Kasumi-1 (cell line): Measurements from ENCODE around the gene CD209.

Experiments
- DNase-seq, 2 experiments: peaks; one replicate each; lab custom pipeline; 2025; lab: John Stamatoyannopoulos, UW

Gene CD209

DNA sequence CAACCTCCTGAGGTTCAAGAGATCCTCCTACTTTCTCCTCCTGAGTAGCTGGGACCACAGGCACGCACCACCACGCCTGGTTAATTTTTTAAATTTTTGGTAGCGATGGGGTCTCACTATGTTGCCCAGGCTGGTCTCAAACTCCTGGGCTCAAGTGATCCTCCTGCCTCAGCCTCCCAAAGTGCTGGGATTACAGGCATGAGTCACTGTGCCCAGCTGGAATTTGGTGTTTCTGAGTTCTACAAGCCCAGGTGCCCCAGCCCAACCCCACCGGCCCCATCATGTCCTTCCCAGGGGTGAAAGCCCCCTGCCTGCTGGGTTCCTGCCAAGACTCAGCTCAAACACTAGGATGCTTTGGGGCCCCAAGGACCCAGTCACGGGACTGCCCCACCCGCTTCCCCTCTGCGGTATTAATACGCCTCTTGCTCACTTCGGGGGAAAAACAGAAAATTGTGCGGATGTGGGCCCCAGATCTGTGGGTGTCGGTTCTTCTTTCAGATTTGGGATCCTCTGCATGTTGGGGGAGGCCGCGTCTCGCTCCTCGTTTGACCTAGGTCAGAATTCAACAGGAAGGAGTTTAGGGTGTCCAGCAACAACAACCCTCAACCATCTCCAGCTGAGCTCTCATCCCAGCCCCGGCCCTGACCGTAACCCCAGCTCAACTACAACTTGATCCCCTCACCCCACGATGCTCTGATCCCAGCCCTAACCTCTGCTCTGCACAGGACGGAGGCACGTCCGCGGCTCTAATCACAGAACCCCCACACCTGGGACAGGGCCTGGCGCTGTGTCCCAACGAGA is 41.7 kb downstream of the CD209 start:
- DNase-seq: peak; percentile 76 to 78

DNA sequence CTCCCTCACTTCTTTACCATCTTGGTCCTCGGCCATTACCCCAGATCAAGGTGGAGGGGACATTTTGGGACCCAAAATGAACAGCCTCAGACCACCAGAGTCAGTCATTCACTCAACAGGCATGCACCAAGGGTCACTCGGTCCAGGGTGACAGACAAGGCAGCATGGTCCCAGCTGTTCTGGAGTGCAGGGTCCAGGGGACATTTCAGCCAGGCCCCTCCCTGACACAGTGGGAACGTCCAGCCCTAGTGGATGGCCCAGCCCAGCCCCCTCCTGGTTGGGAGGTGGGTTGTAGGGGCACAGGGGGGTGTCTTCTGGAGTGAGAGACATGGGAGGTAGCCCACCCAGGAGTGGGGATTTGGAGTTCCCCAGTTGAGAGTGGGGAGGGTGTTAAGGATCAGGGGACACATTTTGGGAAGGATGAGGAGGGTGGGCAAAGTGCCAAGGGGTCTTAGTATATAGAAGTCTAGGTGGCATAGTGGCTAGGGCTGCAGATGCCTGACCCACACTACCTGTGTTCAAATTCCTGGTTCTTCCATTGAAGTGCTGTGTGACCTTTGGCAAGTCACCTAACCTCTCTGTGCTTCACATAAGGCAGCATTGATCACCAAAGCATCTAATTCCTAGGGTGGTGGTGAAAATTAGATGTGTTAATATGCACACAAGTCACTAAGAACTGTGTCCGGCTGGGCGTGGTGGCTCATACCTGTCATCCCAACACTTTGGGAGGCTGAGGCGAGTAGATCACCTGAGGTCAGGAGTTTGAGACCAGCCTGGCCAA is 42.9 kb downstream of the CD209 start:
- DNase-seq: no peak

DNA sequence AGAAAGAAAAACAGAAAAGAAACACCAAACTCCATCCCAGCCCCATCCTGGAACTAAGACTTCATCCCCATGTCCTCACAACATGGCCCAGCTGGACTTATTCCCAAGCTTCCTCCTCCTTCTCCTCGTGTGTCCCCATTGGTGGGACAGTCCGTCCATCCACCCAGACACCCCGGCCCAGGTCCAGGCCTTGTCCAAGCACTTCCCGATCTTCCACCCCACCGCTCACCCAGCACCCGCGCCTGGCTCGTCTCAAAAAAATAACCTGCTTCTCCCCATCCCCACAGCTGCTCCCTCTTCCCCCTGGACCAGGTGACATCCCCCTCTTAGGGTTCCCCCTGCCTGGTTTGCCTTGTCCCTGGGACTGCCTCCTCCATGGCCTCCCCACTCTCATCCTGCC is 44.0 kb downstream of the CD209 start:
- no peak for DNase-seq

DNA sequence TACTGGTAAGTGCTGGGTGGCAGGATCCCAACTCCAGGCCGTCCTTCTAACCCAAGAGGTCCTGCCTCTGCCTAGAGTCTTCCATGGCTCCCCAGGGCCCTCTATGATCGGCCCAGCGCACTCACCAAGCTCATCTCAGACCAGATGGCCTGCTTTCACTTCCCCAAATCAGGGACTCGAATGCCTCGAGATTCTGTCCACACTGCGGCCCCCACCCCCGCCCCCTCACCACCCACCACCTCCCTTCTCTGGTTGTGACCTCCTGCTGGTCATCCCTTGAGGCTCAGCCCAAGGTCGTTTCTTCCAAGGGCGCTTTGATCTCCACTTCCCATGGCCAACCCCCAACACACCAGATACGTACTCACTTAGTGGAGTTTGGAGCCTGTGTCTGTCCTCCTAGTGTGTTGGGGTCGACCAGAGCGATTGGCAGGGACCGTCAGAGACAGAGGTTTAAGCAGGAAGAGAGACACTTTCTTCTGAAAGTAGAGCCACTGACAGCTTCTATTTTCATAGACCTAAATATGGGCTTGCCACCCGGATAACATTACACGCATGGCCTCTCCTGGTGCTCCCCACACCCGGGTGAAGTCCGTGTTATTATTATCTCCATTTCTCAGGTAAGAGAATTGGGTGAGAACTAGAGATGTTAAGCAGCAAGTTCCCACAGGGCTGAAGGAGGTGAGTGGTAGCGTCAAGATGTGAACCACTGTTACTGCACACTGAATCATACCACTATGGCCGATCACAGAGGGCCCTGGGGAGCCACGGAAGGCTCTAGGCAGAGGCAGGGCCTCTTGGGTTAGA is 45.5 kb downstream of the CD209 start, which contains the start of gene FCER2:
TSS of gene FCER2 (minus strand) at position 478 of the 804 bp plus-strand sequence. CDS start 2,371 bp downstream, outside the sequence.
- no peak for DNase-seq

DNA sequence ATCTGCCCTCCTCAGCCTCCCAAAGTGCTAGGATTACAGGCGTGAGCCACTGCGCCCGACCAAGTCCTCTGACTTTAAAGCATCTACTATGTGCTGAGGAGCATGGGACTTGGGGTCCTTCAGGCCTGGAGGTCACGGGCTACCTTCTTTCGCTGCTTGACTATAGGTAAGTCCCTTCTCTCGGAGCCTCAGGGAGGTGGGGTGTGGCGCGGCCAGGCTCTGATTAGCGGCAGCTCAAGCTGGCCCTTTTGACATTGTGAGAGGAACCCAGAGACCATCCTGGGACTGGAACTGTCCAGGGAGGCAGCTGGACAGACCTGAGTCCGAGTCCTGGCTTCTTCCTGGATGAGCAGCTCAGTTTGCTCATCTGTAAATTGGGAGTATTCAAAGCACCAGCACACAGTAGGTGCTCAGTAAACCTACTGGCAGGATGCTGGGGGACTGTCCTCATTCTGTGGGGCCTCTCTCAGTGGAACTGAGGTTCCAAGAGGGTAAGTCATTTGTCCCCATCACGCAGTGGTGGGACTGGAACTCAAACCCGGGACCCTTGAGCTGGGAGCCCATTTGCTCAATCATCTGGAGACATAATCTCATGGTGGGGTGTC is 46.2 kb downstream of the CD209 start:
- no peak for DNase-seq

DNA sequence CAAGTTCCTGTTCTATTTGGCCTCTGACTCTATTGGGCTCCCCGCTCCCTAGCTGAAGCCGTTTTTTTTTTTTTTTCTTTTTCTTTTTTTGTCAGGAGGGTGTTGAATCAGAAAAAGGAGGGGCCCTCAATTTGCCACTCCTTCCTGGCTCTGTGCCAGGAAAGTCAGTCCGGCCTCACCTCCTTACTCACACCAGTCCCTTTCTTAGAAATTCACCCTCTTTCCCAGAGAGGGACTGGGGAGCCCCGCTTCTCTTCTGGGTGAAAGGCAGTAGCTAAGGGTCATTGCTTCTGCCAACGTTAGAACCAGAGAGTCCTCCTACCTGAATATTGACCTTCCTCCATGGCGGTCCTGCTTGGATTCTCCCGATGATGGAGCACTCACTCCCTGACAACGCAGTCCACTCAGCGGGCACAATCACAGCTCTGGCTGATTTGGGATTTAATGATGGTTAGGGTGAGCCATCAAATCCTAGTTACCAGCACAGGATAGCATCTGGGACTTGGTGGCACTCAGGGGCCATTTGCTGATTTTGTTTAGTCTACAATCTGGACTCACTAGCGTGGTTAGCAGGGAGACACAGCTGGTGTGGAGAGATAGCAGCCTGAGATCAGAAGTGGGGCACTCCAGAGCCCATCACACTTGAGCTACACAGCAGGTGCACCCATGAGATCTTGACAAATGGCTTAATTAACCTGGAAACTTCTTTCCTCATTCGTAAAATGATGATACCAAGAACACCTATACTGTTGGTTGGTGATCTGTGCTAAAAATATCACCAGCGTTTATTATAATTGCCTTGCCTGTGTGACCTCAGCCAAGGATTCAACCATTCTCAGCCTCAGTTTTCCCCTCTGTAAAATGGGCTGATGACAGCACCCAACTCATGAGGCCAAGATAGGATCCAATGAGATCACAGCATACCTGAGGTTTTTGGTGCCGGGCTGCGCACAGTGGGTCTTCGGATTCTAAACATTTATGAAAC is 47.6 kb downstream of the CD209 start:
- no peak for DNase-seq

DNA sequence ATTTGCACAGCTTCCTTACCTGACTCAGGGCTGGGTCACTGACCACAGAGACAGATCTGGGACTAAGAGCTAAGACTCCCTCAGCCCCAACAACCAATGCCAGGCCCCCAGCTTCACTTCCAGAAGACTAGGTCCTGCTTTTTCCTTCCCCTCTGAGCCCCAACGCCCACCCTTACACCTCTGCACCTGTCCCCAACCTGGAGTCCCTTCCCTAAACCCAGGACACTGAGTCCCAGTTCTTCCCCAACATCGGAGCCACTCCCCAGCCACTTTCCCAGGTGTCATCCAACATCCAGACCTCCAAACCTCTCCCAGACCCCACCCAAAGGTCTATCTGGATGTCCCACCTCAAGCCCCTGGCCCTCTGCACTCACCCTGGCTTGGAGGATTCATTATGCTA is 48.3 kb downstream of the CD209 start:
- no peak for DNase-seq

DNA sequence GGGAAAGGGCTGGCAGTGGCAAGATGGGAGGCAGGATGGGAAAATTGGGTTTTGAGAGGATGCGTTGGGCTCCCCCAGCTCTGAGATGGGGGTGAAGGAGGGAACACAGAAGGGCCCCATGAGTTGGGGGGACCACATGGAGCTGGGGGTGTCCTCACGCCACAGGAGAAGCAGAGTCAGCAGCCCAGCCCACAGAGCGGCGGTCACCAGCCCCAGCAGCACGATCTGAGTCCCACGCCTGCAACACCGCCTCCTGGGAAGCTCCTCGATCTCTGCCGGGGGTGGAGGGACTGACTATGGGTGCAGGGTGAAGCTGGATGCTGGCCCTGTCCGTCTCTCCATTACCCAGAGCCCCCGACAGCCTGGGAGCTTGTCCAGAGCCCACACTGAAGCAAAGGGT is 48.8 kb downstream of the CD209 start:
- DNase-seq: no peak

DNA sequence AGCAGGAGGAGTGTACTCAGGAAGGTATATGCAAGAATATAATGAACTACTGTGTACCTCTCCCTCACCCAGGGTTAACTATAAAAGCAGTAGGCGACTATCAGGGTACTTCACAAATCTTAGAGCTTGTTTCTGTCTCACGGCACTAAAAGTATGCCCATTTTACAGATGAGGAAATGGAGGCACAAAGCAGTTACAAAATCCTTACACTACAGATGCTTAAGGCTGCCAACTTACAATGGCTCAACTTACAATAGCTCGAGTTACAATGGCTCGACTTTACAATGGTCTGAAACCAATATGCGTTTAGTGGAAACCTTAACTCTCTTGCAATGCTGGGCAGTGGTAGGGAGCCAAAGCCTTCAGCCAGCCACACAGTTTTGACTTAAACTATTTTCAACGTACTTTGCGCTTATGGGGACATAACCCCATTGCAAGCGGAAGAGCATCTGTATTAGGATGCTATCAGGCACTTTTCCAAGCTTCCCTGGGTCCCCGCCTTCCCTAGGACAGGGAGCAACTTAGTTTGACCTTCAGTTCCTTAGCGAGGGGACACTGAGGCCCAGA is 49.5 kb downstream of the CD209 start:
- DNase-seq: no peak

GRCh38 chr19:7694499-7694898 is 52.8 kb downstream of the CD209 start:
- DNase-seq: no peak

GRCh38 chr19:7692417-7693088 is 54.8 kb downstream of the CD209 start:
- DNase-seq: no peak

DNA sequence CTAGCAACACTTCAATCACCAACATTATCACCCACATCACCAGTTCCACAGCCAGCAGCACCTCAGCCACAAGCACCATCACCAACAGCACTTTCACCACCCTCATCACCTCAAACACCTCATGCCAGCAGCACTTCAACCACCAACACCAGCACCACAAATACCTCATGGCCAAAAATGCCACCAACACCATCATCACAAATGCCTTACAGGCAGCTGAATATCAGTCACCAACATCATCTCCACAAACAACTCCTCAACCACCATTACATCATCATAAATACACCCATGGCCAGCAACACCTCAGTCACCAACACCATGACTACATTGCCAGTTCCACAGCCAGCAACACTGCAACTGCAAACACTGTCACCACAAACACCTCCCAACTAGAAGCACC is 55.8 kb downstream of the CD209 start:
- no peak for DNase-seq

DNA sequence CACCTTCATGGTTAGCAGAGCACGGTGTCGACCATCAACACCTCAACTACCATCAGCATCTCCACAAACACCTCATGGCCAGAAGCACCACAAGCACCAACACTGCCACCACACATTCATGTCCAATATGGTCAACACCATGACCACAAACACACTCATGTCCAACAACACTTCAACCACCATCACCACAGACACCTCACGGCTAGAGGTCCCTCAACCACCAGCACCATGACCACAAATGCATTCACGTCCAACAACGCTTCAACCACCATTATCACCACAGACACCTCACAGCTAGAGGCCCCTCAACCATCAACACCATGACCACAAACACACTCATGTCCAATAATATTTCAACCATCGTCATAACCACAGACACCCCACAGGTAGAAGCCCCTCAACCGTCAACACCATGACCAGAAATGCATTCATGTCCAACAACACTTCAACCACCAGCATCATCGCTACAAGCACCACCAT is 56.5 kb downstream of the CD209 start:
- no peak for DNase-seq
